HepG2 (cell line): Measurements from ENCODE around the gene ABHD4. TPM values are rescaled to one million over a fixed set of nuclear protein-coding genes. Genes with fewer than 3 reads are reported as not detected.

Experiments
- ASH2L ChIP-seq: fragments of 300-600, 200-600 bp; sonication (generic); IDR thresholded peaks from 2 replicates; pipeline ENCODE4 v1.7.0; 2017; ENCODE audit warnings: low read depth, mild to moderate bottlenecking, moderate library complexity, mixed read lengths, low read length; ENCODE audit not compliant: insufficient read length
- ATAD3A ChIP-seq: sonication (generic); formaldehyde crosslinking; IDR thresholded peaks from 2 replicates; pipeline ENCODE4 v1.4.0; 2020; ENCODE audit warnings: missing genetic modification reagents
- CHD2 ChIP-seq: IDR thresholded peaks from 2 replicates; pipeline ENCODE4 v1.6.1; 2011; ENCODE audit warnings: low read depth, low read length, improper control_type of control experiment
- DR1 ChIP-seq: sonication (generic); formaldehyde crosslinking; IDR thresholded peaks from 2 replicates; pipeline ENCODE4 v1.8.0; 2021; ENCODE audit warnings: mild to moderate bottlenecking, missing genetic modification reagents, inconsistent platforms
- E2F5 ChIP-seq: sonication (generic); formaldehyde crosslinking; conservative IDR thresholded peaks from 2 replicates; pipeline ENCODE4 v1.4.0; 2020; ENCODE audit warnings: missing genetic modification reagents
- KMT2A ChIP-seq: sonication (generic); formaldehyde crosslinking; IDR thresholded peaks from 2 replicates; pipeline ENCODE4 v1.4.0; 2020; ENCODE audit warnings: missing genetic modification reagents
- MLX ChIP-seq: IDR thresholded peaks from 2 replicates; pipeline ENCODE4 v1.6.1; 2016
- NCOA1 ChIP-seq: sonication (generic); formaldehyde crosslinking; IDR thresholded peaks from 2 replicates; pipeline ENCODE4 v1.9.0; 2021; ENCODE audit warnings: missing genetic modification reagents
- PHF5A ChIP-seq: IDR thresholded peaks from one replicate; pipeline ENCODE4 v1.6.1; 2018; ENCODE audit warnings: low read depth, missing genetic modification reagents; ENCODE audit not compliant: unreplicated experiment
- RORA ChIP-seq: sonication (generic); formaldehyde crosslinking; IDR thresholded peaks from 2 replicates; pipeline ENCODE4 v1.5.0; 2020; ENCODE audit warnings: mild to moderate bottlenecking, missing genetic modification reagents, moderate library complexity
- TMF1 ChIP-seq: sonication (generic); formaldehyde crosslinking; IDR thresholded peaks from 2 replicates; pipeline ENCODE4 v1.8.1; 2022; ENCODE audit warnings: low read depth, missing genetic modification reagents
- ZBTB7B ChIP-seq: sonication (generic); formaldehyde crosslinking; IDR thresholded peaks from 2 replicates; pipeline ENCODE4 v1.4.0; 2020; ENCODE audit warnings: missing genetic modification reagents
- ZFP90 ChIP-seq: sonication (generic); formaldehyde crosslinking; IDR thresholded peaks from 2 replicates; pipeline ENCODE4 v1.8.0; 2022; ENCODE audit warnings: missing genetic modification reagents, mild to moderate bottlenecking, inconsistent platforms, borderline replicate concordance
- ZHX1 ChIP-seq: sonication (generic); formaldehyde crosslinking; IDR thresholded peaks from 2 replicates; pipeline ENCODE4 v1.8.1; 2022; ENCODE audit warnings: low read depth, mild to moderate bottlenecking, missing genetic modification reagents
- ZMYM3 ChIP-seq: sonication (generic); formaldehyde crosslinking; IDR thresholded peaks from 2 replicates; pipeline ENCODE4 v1.5.1; 2020; ENCODE audit warnings: mild to moderate bottlenecking, missing genetic modification reagents
- ZNF543 ChIP-seq: sonication (generic); formaldehyde crosslinking; IDR thresholded peaks from 2 replicates; pipeline ENCODE4 v1.4.0; 2020; ENCODE audit warnings: mild to moderate bottlenecking, missing genetic modification reagents
- ZNF598 ChIP-seq: sonication (generic); formaldehyde crosslinking; IDR thresholded peaks from 2 replicates; pipeline ENCODE4 v1.5.1; 2020; ENCODE audit warnings: mild to moderate bottlenecking, missing genetic modification reagents, borderline replicate concordance
- ZNF616 ChIP-seq: sonication (generic); formaldehyde crosslinking; IDR thresholded peaks from 2 replicates; pipeline ENCODE4 v1.5.0; 2020; ENCODE audit warnings: low read depth, mild to moderate bottlenecking, missing genetic modification reagents
- ZNF644 ChIP-seq: IDR thresholded peaks from 2 replicates; pipeline ENCODE4 v1.6.1; 2016; ENCODE audit warnings: low read depth
- ZNF775 ChIP-seq: sonication (generic); formaldehyde crosslinking; IDR thresholded peaks from 2 replicates; pipeline ENCODE4 v1.4.0; 2020; ENCODE audit warnings: missing genetic modification reagents, mild to moderate bottlenecking, moderate library complexity, borderline replicate concordance
- ZNF776 ChIP-seq: sonication (generic); formaldehyde crosslinking; IDR thresholded peaks from 2 replicates; pipeline ENCODE4 v1.4.0; 2020; ENCODE audit warnings: mild to moderate bottlenecking, missing genetic modification reagents
- ZSCAN9 ChIP-seq: IDR thresholded peaks from 2 replicates; pipeline ENCODE4 v1.6.1; 2016; ENCODE audit warnings: borderline replicate concordance
- polyA plus RNA-seq, 8 experiments: library from polyadenylated mRNA; depleted of rRNA in 3 of 8; stranded (reverse) in 7 of 8; unstranded in 1 of 8; fragments of >200 nt; fragmentation: Illumina TruSeq in 4 of 8; extraction: Trizol in 4 of 8; gene quantifications; 2 replicates each; pipeline versions ENCODE4 v1.2.1 to v1.2.3, GENCODE V29; 2011 to 2016; ENCODE audit warnings: low read depth in 4 of 8, missing spikeins in 1 of 8, mixed read lengths in 1 of 8; ENCODE audit not compliant: insufficient read depth in 1 of 8
- total RNA-seq, 5 experiments: library from RNA; depleted of rRNA; stranded (reverse); fragments of >200 nt; fragmentation: Illumina TruSeq; extraction: Trizol; gene quantifications; 2 replicates each; pipeline ENCODE4 v1.2.3, GENCODE V29; 2016; ENCODE audit warnings: low read depth in 1 of 5
- TF ChIP-seq, protein P1 (sequence below): sonication (generic); formaldehyde crosslinking; IDR thresholded peaks from 2 replicates; pipeline ENCODE4 v1.4.0; 2020; ENCODE audit warnings: missing genetic modification reagents, mild to moderate bottlenecking, borderline replicate concordance

The ABHD4 gene
- total and polyA plus RNA-seq, 2 of the 13 experiments (the other 11 are each of a cell fraction or from before 2014, with no cell fraction given): 16.1 to 47.5 TPM

DNA sequence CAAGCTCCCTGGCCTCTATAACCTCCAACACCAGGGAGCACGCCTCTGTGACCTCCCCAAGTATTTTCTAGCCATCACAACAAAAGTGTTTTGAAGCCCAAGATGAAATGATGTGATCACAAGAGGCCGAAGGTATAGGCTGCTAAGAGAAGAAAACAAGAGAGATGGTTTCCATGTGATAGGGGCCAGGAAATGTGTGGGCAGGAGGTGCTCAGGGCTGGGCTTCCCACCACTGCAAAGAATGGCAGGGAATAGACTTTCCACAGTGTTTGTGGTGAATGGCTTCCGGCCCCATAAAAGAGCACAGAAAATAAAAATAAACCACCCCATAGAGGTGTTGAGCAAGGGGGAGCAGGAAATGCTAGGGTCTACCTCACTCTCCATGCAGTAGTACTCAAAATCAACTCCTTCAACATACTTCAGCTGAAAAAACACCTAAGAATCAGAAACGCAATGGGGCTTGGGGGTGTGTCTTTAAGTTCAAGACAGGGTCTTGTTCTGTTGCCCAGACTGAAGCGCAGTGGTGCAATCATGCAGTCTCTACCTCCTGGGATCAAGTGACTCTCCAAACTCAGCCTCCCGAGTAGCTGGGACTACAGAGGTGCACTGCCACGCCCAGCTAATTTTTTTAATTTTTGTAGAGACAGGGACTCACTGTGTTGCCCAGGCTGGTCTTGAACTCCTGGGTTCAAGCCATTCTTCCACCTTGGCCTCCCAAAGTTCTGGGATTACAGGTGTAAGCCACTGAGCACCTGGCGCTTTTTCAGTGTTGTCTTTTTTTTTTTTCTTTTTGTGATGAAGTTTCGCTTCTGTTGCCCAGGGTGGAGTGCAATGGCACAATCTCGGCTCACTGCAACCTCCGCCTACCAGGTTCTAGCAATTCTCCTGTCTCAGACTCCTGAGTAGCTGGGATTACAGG, 36.2 kb upstream of the ABHD4 start (continued):
- no peak for TF ChIP-seq TMF1 (CRISPR knock-in tag)
- TF ChIP-seq ZSCAN9 (CRISPR knock-in tag): no peak
- no peak for TF ChIP-seq ZNF644 (CRISPR knock-in tag)
- 0 out of 2 replicates have a peak, but pooled peaks have one; percentile 30 for TF ChIP-seq ZFP90
- TF ChIP-seq ZHX1 (CRISPR knock-in tag): no peak
- TF ChIP-seq ZNF776 (CRISPR knock-in tag): 0 out of 2 replicates have a peak, but pooled peaks have one; percentile 36
- TF ChIP-seq CHD2: no peak
- no peak for TF ChIP-seq KMT2A
- TF ChIP-seq ATAD3A: no peak
- no peak for TF ChIP-seq DR1 (CRISPR knock-in tag)
- no peak for TF ChIP-seq ZNF543
- no peak for TF ChIP-seq RORA (CRISPR knock-in tag)
- TF ChIP-seq E2F5 (CRISPR knock-in tag): no peak
- TF ChIP-seq, protein P1, sequence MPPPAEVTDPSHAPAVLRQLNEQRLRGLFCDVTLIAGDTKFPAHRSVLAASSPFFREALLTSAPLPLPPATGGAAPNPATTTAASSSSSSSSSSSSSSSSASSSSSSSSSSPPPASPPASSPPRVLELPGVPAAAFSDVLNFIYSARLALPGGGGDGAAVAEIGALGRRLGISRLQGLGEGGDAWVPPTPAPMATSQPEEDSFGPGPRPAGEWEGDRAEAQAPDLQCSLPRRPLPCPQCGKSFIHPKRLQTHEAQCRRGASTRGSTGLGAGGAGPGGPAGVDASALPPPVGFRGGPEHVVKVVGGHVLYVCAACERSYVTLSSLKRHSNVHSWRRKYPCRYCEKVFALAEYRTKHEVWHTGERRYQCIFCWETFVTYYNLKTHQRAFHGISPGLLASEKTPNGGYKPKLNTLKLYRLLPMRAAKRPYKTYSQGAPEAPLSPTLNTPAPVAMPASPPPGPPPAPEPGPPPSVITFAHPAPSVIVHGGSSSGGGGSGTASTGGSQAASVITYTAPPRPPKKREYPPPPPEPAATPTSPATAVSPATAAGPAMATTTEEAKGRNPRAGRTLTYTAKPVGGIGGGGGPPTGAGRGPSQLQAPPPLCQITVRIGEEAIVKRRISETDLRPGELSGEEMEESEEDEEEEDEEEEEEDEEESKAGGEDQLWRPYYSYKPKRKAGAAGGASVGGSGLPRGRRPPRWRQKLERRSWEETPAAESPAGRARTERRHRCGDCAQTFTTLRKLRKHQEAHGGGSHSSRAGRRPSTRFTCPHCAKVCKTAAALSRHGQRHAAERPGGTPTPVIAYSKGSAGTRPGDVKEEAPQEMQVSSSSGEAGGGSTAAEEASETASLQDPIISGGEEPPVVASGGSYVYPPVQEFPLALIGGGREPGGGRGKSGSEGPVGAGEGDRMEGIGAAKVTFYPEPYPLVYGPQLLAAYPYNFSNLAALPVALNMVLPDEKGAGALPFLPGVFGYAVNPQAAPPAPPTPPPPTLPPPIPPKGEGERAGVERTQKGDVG (CRISPR knock-in tag): no peak
- no peak for TF ChIP-seq ZNF616 (CRISPR knock-in tag)
- no peak for TF ChIP-seq ZMYM3
- TF ChIP-seq NCOA1: no peak
- TF ChIP-seq ZBTB7B: no peak
- TF ChIP-seq ZNF775: no peak
- TF ChIP-seq MLX (CRISPR knock-in tag): no peak
- TF ChIP-seq PHF5A: peak; percentile 4
- peak; percentile 62; the same call in 1 of the 2 replicates for TF ChIP-seq ZNF598
- no peak for TF ChIP-seq ASH2L
